CD4-positive, alpha-beta T cell treated with Interferon alpha-2 for 1 hour (primary cell): ENCODE results near the gene RHNO1.

Experiments used
- DNase-seq, 2 donors: peaks; one replicate each; pipeline ENCODE4 v3.0.0-alpha.2; 2020 to 2022

Gene RHNO1

DNA sequence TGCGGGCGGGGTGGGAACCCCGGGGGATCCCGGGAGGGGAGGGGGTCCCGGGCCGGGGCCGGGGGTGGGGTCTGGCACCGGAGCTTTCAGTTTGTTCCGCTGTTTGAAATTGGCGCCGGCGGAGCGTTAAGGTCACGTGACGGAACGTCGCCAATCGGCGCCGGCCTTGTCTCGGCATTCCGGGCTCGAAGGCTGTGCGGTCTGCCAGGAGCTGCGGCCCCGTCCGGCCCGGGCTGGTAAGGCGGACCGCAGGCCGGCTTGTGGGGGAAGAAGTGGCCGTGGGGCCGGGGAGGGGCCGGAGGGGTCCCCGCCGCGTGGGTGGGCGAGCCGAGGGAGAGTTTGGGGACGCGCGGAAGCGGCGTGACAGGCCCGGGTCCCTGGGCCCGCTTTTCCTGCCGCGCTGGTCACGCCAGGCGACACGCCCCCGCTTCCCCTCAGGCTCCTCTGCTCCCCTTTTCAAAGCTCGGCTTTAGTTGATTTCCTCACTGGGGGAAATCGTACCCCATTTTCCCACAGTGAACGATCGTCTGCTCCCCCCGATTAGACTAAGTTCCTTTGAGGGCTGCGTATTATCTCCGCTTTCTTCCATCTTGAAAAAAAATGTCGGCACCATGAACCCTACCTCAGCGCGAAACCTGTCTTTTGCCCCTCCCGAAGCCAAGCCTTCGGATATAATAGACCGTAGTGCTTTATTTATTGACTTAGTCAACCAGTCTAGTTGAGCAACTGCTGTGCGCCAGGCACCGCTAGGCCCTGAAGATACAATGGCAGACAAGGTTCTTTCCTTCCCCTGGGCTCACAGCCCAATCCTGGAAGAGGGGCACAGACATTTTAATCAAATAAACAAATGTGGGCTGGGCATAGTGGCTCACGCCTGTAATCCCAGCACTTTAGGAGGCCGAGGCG, at the start of gene RHNO1, which contains the start of gene FOXM1:
Gene RHNO1 (plus strand): TSS at position 177 of the 906 bp plus-strand sequence. CDS start 8,144 bp downstream, outside the sequence.
Gene FOXM1 (minus strand): TSS at position 128 of the 906 bp plus-strand sequence. CDS start 2,696 bp downstream, outside the sequence.
- DNase-seq = peak; percentile 84 to 90

DNA sequence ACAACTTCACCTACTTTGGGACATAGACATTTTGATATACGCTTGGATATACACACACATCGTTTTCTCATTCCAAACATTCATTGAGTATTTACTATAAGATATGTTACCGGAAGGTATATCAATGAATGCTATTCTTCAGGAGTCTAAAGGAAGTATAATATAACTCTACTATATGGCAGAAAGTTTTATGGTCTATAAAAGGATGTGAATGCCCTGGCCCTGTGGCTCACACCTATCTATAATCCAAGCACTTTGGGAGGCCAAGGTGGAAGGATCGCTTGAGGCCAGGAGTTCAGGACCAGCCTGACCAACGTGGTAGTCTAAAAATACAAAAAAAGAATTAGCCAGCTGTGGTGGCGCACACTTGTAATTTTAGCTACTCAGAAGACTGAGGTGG, 47.7 kb upstream of the RHNO1 start:
- no peak for DNase-seq

- DNase-seq = no peak
These were observed 44.4 kb upstream of the RHNO1 start for GRCh38 chr12:2832550-2833127.

GRCh38 chr12:2833327-2833726, 43.7 kb upstream of the RHNO1 start:
- no peak for DNase-seq

- no peak for DNase-seq
These were observed 43.2 kb upstream of the RHNO1 start for GRCh38 chr12:2833810-2834209.

GRCh38 chr12:2834581-2835491, 42.2 kb upstream of the RHNO1 start, which contains the start of gene NRIP2:
Gene NRIP2, minus strand, starts transcription at chr12:2835035. Its CDS starts 52 bp downstream, at chr12:2834983.
- no peak for DNase-seq

GRCh38 chr12:2835691-2836403, 41.2 kb upstream of the RHNO1 start:
- no peak for DNase-seq

DNA sequence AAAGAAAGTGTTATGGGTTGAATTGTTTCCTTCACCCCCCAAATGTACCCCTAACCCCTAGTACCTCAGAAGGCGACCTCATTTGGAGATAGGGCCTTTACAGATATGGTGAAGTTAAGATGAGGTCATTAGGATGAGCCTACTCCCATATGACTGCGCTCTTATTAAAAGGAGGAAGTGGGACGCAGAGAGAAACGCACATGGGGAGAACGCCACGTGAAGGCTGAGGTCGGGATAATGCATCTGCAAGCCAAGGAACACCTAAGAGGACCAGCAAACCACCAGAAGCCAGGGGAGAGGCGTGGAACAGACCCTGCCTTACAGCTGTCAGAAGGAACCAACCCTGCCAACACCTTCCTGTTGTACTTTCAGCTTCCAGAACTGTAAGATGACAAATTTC, 40.4 kb upstream of the RHNO1 start:
- no peak for DNase-seq

GRCh38 chr12:2841056-2841650, 35.9 kb upstream of the RHNO1 start:
- DNase-seq = no peak

GRCh38 chr12:2842948-2843347, 34.1 kb upstream of the RHNO1 start:
- DNase-seq = no peak

DNA sequence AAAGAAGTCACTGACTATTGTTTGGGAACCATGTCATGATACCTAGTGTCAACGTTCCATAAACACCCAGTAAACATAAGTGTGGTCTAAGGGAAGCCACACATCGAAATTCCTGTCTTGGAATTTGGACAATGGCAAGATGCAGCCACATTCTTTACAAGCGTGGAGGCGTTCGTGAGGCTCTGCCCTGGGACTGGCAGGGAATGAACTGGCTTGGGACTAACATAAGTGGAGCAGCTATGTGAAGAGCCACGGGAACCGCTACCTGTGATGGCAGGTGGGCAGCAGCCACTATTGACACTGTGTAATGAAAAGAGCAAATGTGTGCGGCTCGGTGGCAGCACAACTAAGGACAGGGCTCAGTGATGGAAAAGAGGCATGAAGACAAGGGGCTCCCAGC, 32.2 kb upstream of the RHNO1 start:
- no peak for DNase-seq

DNA sequence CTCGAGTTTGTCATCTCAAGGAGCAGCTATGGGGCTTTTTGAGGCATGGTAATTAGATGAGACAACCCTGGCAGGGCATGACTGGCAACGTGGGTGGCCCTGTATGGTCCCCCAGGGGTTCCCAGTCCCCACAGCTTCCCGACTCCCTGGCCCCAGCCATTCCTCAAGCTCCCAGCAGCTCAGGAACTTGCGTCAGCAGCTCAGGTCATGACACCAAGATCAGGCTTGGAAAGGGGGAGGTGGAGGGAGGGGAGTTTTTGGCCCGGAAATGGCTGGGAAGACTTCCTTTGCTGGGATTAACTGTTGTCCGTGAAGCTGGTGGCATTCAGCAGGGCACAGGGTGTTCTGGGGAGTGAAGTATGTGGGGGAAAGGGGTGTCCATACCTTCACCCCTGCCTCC, 31.7 kb upstream of the RHNO1 start:
- DNase-seq = no peak

GRCh38 chr12:2851931-2852330, 25.1 kb upstream of the RHNO1 start:
- no peak for DNase-seq

- DNase-seq = peak; percentile 11 to 36
These were observed 23.4 kb upstream of the RHNO1 start for GRCh38 chr12:2853626-2854025.

DNA sequence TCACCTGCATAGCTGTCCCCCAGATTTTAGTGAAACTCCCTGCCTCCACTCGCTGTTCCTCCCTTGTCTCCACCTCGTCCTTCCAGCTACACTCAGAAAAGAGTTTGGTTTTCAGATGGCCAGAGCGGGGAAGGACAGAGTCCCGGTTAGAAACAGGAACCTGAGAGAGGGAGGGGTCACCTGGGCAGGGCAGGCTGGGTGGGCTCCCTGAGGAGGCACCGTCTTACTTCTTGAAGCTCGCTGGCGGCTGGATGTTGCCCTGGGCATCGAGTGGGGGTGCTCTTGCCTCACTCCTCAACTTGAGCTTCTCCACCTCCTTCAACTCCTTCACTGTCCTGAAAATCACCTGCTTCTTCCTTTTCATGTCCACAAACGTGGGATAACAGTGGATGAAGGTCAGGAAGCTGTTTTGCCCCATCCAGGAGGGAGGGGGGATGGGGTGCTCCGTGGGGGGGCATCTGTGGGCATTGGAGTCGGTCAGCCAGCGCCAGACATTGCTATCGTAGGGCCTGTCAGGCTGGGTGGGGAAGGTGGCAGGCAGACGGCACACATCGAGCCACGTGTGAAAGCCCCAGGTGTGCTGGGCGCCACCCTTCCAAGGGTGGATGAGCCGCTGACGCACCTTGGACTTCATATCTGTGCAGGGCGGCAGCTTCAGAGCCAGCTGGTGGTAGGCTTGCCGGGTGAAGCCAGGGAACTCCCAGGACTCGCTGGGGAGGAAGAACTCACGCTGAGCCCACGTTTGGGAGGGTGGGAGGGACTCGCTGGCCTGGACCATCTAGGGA, 22.2 kb upstream of the RHNO1 start:
- DNase-seq = no peak

GRCh38 chr12:2855546-2855945, 21.5 kb upstream of the RHNO1 start:
- no peak for DNase-seq

DNA sequence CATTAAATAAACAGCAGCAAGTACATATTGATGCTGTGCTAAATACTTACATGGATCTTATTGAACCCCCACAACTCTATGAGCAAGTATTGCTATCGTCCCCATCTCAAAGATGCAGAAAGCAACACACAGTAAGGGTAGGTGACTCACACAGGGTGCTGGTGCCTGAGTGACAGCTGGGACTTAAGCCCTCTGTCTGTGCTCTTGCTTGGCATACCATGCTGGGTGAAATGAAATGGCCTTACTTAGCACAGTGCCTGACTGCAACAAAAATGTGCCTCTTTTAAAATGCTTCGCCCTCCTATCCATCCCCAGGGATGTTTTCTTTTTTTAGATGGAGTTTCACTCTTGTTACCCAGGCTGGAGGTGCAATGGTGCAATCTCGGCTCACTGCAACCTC, 21.0 kb upstream of the RHNO1 start:
- no peak for DNase-seq

DNA sequence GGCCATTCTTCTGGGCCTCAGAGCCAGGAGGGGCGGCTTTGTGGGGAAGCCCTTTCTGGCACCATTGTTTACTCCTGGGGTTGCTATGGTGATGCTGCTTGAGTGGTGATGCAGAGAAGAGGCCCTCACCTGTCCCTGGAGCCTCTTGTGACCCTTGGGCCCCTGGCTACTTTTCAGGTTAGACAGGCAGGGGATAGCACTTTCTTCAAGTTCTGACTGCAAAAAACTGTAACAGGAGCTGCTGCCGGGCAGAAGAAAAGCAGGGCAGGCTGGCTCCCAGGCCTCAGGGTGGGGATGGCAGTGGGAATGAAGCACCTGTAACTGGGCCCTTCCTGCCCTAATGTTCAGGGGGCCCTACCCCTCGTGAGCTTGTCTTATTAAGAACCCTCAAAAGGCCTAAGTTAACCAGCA, 20.0 kb upstream of the RHNO1 start, which contains the start of gene TEX52:
Gene TEX52 (minus strand): TSS at position 19 of the 411 bp plus-strand sequence. CDS start 13 bp downstream, at position 6.
- no peak for DNase-seq

- no peak for DNase-seq
These were observed 19.4 kb upstream of the RHNO1 start for GRCh38 chr12:2857576-2857975.

DNA sequence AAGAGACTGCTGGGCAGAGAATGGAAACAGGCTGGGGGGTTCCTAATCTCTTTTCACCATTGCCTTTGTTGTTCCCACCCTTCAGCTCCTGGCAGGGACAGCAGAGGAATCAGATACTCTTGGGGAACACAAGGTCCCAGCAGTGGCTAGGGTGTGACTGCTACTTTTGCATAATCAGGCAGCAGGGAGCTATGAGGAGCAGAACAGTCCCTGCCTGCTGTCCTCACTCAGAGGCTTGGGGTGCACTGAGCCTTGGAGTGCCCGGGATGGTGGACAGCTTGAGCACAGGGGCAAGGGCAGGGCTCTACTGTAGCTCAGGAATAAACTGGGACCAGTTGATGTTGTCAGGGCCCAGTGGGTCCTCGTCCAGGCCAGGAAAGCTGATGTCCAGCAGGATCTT, 18.7 kb upstream of the RHNO1 start:
- DNase-seq = no peak

- DNase-seq = no peak
These were observed 18.0 kb upstream of the RHNO1 start for GRCh38 chr12:2858944-2859421.
